Small intestine (tissue), 7 donors: ENCODE results near the gene ZNF511. TPM values are rescaled to one million over a fixed set of nuclear protein-coding genes. Genes with fewer than 3 reads are reported as not detected.
A peak's percentile ranks its signal among the peaks of the same experiment; 100 is the strongest.

Experiments used
- DNase-seq, 2 donors: peaks; one replicate each; pipeline versions ENCODE4 v3.0.0 to v3.0.0-alpha.2; 2013
- FAIRE-seq: peaks from 2 replicates; lab custom pipeline; 2012; peaks lifted over from hg19 to GRCh38; lab: Jason Lieb, UNC
- H3K27ac ChIP-seq, 3 donors: one replicate each; pipeline ENCODE4 v1.5.1; 2013; ENCODE audit warnings: low read length in 2 of 3, mild to moderate bottlenecking in 2 of 3, control low read depth in 1 of 3, inconsistent platforms in 1 of 3, low read depth in 1 of 3, moderate library complexity in 1 of 3
- H3K27me3 ChIP-seq, 3 donors: one replicate each; pipeline ENCODE4 v1.6.1; 2013; ENCODE audit warnings: low read length in 3 of 3, inconsistent platforms in 1 of 3; ENCODE audit not compliant: control insufficient read depth in 3 of 3, insufficient read depth in 3 of 3
- H3K36me3 ChIP-seq, 3 donors: one replicate each; pipeline ENCODE4 v1.6.1; 2013; ENCODE audit warnings: low read length in 3 of 3, inconsistent platforms in 1 of 3, low read depth in 1 of 3, mild to moderate bottlenecking in 1 of 3, moderate library complexity in 1 of 3; ENCODE audit not compliant: control insufficient read depth in 3 of 3, insufficient read depth in 2 of 3
- H3K4me1 ChIP-seq, 3 donors: one replicate each; pipeline ENCODE4 v1.6.1; 2013; ENCODE audit warnings: low read length in 2 of 3, inconsistent platforms in 1 of 3, low read depth in 1 of 3, mild to moderate bottlenecking in 1 of 3, moderate library complexity in 1 of 3; ENCODE audit not compliant: control insufficient read depth in 3 of 3, insufficient read depth in 2 of 3
- H3K4me3 ChIP-seq, 3 donors: one replicate each; pipeline ENCODE4 v1.5.1; 2013; ENCODE audit warnings: low read length in 3 of 3, control low read depth in 1 of 3, inconsistent platforms in 1 of 3, low read depth in 1 of 3, mild to moderate bottlenecking in 1 of 3, moderate library complexity in 1 of 3
- H3K9me3 ChIP-seq, 2 donors: one replicate each; pipeline ENCODE4 v1.6.1; 2013; ENCODE audit warnings: low read depth in 1 of 2, low read length in 1 of 2; ENCODE audit not compliant: control insufficient read depth in 2 of 2, insufficient read depth in 1 of 2
- WGBS, 3 donors: extraction: QIAGEN DNeasy Blood & Tissue Kit; methylation state at CpG; one replicate each; pipeline ENCODE4 v1.1.7; 2013; 5-methylcytosine and 5-hydroxymethylcytosine counted together
- polyA plus RNA-seq, 4 donors: library from polyadenylated mRNA; stranded (reverse) in 3 of 4; unstranded in 1 of 4; fragments of 200-250 nt in 3 of 4; fragments of 120-200 nt in 1 of 4; gene quantifications; one replicate each; pipeline versions ENCODE4 v1.2.1 to v1.2.3, GENCODE V29; 2013
- donor health status: healthy with polysubstance abuse.
- donor health status: control.
- donor health status: control.
- donor health status: Bipolar disorder and iron deficiency.
- donor health status: healthy.

Gene ZNF511
- polyA plus RNA-seq, 4 donors, result 21.8 to 61.5 (median 48.8) TPM

DNA sequence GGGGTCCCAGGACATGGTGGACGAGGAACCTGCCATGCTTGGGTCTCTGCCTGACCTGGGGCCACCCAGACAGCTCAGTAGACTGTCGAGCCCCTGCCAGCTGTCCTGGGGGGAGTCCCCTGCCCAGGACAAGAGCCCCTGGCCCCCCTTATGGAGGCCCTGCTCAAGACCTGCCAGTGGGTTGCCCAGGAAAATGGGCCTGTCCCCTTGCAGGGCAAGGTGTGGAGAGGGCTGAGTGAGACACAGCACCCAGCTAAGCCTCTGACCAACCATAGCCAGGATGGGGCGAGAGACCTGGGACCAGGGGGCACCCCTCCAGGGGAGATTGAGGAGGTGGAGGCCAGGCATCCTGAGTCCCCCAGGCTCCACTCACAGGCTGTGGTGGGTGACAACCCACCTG is 47.3 kb downstream of the ZNF511 start:
- Histone ChIP-seq H3K4me1 (peaks cover 4 to 33% (median 13%) of the 10 kb centered on the region in 3 donors), H3K9me3 (peaks cover 0 to 7% of the 10 kb centered on the region in 2 donors), H3K27me3 (no peaks in the 10 kb centered on the region), H3K4me3 (peak overlapping the region in 2 of 3 donors; percentile 62 to 90), H3K36me3 (peaks cover 0 to 54% (median 2%) of the 10 kb centered on the region in 3 donors), H3K27ac (no peak overlapping the region)
- WGBS, 3 donors, result 94 to 97% (median 96%) methylated on average over 3 of the region's 3 CpGs
- FAIRE-seq, result no peak
- DNase-seq, result no peak

DNA sequence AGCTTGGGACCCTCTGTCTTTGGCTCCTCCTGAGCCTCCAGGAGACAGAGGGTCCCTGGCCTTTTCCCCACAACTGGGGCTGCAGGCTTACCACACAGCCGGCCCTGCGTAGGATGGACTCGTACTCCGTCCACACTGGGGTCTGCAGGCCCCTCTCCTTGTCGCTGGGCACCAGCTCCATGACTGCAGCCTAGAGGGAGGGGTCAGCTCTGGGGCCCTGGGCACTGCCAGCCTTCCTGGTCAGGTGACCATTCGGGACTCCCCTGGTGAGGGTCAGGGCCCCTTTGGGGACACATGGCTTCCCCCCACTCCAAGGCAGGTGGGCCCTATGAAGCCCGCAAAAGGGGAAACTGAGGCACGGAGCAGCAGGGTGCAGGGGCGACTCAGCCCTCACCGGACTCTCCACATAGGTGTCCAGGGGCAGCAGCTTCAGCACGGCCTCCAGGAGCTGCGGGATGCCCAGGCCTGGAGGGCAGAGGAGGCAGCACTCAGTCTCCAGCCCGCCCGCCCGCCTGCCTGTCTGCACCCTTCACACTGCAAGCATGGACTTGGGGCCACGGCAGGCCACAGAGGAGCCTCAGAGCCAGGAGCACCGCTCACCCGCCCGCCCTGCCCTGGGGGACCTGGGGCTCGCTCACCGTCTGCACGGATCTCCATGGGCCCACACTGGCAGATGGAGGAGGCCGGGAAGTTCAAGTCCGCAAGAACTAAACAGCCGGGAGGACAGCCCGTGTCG is 48.0 kb downstream of the ZNF511 start:
- DNase-seq (no peak), FAIRE-seq (no peak)
- Histone ChIP-seq H3K4me1 (peaks cover 4 to 34% (median 13%) of the 10 kb centered on the region in 3 donors), H3K9me3 (peaks cover 0 to 12% of the 10 kb centered on the region in 2 donors), H3K4me3 (peak overlapping the region; percentile 22 to 90 (median 62)), H3K27me3 (no peaks in the 10 kb centered on the region), H3K36me3 (peaks cover 0 to 53% (median 2%) of the 10 kb centered on the region in 3 donors), H3K27ac (peak overlapping the region in 2 of 3 donors; percentile 85 to 87)
- 28 to 44% (median 36%) methylated on average over 24 to 27 of the region's 27 CpGs for WGBS, 3 donors

DNA sequence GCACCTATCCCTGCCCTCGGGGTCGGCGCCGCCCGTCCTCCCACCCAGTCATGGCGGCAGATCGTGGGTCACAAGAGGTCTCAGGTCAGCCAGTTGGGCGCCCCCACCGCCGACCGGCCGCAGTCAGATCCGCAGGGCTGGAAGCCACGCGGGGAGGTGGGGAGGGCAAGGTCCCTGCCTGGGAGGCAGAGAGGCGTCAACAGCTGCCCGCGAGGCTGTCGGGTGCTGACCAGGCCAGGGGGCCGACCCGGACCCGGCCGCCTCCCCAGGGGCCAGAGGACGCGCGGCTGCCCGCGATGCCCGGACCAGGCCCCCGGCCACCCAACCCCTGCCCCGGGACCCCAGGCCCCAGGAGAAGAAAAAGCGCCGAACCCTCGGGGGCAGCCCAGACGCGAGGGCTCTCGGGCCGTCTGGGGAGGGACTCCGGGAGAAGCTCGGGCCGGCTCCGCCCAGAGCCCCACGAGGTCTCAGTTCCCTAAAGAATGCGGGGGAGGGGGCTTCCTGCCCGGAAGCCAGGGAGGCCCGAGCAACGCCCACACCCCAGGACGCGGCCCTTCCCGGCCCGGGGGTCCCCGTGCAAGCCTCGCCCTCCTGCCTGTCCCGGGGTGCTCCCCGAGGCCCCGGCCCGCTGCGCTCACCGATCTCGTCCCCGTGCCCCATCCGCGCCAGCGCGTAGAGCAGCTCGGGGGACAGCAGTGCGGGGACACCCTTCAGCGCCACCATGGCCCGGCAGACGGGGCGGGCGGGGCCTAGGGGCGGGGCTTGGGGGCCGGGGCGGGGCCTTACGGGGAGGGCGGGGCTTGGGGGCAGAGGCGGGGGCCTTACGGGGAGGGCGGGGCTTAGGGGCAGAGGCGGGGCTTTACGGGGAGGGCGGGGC is 48.8 kb downstream of the ZNF511 start, which contains the start of gene FUOM:
Gene FUOM, minus strand, starts transcription at position 735 of the 877 bp plus-strand sequence. Its CDS starts 12 bp downstream, at position 723.
- H3K4me3 ChIP-seq, result peak within 1 kb of the TSS; percentile 32 to 90 (median 62)
- DNase-seq (peak; percentile 67 to 72), FAIRE-seq (no peak)

DNA sequence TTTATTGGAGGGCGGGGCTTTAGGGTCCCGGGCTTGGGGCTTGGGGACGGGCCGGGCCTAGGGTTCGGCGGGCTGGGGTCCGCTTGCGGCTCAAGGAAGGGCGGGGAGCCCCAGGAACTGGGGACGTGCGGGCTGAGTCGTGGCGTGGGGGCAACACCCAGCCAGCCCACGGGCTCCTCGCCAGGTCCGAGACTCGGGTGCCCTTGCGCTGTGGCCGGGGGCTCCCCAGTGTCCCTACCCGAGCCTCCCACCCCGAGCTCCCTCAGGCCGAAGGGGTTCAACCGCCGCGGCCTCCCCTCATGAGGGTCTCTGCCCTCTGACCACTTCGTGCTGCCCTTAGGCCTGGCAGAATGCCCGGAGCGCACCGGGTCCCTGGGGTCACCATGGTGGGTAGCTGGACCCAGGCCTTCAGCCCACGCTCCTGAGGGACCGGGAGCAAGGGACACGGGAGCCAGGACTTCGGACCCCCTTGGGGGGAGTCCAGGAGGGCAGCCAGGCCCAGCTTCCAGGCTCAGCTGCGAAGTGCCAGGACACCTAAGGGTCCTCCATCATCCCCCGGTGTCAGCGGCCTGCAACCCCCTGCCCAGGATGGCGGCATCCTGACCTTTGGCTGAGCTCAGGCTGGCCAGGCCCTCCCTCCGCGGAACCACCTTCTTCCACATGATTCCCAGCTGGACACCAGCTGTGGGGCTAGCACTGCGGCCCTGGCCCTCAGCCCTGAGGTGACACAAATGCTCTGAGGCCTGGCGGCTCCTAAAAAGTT is 49.6 kb downstream of the ZNF511 start:
- H3K9me3 ChIP-seq, result peaks cover 0 to 12% of the 10 kb centered on the region in 2 donors
- FAIRE-seq (no peak), DNase-seq (no peak)
- H3K4me3 ChIP-seq, result no peak overlapping the region
- WGBS, 3 donors, result 81 to 89% (median 85%) methylated on average over 28 to 41 of the region's 41 CpGs
- H3K27me3 ChIP-seq, result no peaks in the 10 kb centered on the region
- H3K4me1 ChIP-seq, result peaks cover 4 to 34% (median 13%) of the 10 kb centered on the region in 3 donors
- peaks cover 2 to 53% (median 4%) of the 10 kb centered on the region in 3 donors for H3K36me3 ChIP-seq
- peak overlapping the region; percentile 41 to 83 (median 43) for H3K27ac ChIP-seq

More for the DNA sequence above, 48.8 kb downstream of the ZNF511 start, which contains the start of gene FUOM:
- Histone ChIP-seq H3K27ac (peak within 1 kb of the TSS; percentile 67 to 87 (median 85)), H3K36me3 (peaks cover 0 to 53% (median 2%) of the 10 kb centered on the region in 3 donors), H3K27me3 (no peaks in the 10 kb centered on the region), H3K4me1 (peaks cover 4 to 34% (median 13%) of the 10 kb centered on the region in 3 donors), H3K9me3 (peaks cover 0 to 12% of the 10 kb centered on the region in 2 donors)
- WGBS, 3 donors, result 0 to 1% (median 0%) methylated on average over 56 to 83 of the region's 83 CpGs

DNA sequence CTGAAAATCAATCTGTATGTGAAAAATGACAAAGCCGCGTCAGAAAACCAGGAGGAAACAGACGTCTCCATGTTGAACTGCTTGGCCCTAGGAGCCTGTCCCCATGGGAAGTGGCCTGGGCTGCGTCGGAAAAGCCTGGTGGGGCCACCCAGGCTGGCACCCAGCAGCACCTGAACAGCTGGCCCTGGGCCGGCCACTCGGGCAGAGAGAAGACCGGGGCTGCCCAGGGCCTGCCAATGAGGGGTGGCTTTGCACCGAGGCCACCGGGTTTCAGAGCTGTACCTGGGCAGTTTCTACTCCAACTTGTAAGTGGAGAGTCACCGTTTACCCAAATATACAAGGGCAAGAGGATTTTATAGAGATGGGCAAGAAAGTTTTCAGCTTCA is 50.2 kb downstream of the ZNF511 start:
- H3K4me3 ChIP-seq, result no peak overlapping the region
- no peaks in the 10 kb centered on the region for H3K27me3 ChIP-seq
- DNase-seq, result peak in 1 of 2 donors; percentile 30
- WGBS, 3 donors, result 67 to 76% (median 69%) methylated on average over 11 of the region's 11 CpGs
- peaks cover 0 to 12% of the 10 kb centered on the region in 2 donors for H3K9me3 ChIP-seq
- H3K27ac ChIP-seq, result peak overlapping the region; percentile 41 to 83 (median 43)
- H3K4me1 ChIP-seq, result peaks cover 4 to 34% (median 13%) of the 10 kb centered on the region in 3 donors
- no peak for FAIRE-seq
- H3K36me3 ChIP-seq, result peaks cover 2 to 55% (median 4%) of the 10 kb centered on the region in 3 donors

DNA sequence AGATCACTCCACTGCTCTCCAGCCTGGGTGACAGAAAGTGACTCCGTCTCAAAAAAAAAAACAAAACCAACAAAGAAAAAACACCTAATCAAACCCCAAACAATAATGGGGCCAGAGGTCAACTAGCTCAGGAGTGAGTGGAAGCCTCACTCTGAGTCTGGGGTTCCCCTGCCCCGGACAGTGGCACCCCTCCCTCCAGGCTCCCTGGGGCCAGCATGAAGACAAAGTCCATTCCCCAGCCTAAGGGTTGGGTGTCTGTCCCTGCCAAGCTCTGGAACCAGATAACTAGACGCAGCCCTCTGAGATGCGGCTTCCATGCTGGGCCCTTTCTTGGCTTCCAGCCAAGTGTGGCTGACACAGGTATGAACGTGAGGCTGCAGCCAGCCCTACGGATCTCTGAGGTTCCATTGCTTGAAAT is 50.8 kb downstream of the ZNF511 start:
- DNase-seq, result peak; percentile 96 to 98
- no peak overlapping the region for H3K4me3 ChIP-seq
- 10 to 42% (median 18%) methylated on average over 6 of the region's 6 CpGs for WGBS, 3 donors
- peak overlapping the region; percentile 41 to 83 (median 43) for H3K27ac ChIP-seq
- no peaks in the 10 kb centered on the region for H3K27me3 ChIP-seq
- peaks cover 2 to 53% (median 4%) of the 10 kb centered on the region in 3 donors for H3K36me3 ChIP-seq
- peaks cover 0 to 12% of the 10 kb centered on the region in 2 donors for H3K9me3 ChIP-seq
- FAIRE-seq, result no peak
- H3K4me1 ChIP-seq, result peaks cover 4 to 34% (median 13%) of the 10 kb centered on the region in 3 donors

DNA sequence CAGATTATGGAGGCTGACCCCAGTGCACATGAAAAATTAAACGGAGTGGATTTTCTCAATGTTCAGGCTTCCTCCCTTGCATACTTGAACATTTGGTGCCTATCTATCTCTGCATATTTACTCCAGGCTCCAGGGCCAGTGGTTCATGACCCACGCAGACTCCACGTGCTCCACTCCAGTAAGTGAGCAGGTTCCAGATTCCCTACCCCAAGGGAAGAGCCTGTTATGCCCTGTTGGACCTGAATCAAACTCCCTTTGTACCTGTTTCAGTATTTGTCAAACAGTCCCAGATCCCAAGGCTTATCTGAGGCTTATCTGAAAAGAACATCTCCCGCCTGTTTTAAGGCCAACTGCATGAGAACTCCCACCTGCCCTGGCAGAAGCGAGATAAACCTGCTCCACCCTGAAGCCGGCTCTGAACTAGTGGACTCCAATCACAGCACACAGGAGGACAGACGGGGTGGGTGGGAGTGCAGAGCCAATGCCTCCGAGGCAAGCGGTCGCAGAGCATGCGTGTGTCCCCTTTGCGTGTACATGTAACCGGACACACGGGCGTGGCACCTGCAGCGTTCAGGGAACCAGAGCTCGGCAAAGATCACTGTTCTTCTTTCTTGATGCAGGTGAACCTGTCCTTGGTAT is 51.4 kb downstream of the ZNF511 start:
- Histone ChIP-seq H3K9me3 (peaks cover 0 to 12% of the 10 kb centered on the region in 2 donors), H3K27me3 (no peaks in the 10 kb centered on the region), H3K4me1 (peaks cover 4 to 36% (median 13%) of the 10 kb centered on the region in 3 donors), H3K27ac (peak overlapping the region; percentile 43 to 83 (median 65)), H3K4me3 (no peak overlapping the region), H3K36me3 (peaks cover 4 to 53% (median 4%) of the 10 kb centered on the region in 3 donors)
- 18 to 62% (median 44%) methylated on average over 17 of the region's 17 CpGs for WGBS, 3 donors
- DNase-seq (peak in 1 of 2 donors; percentile 78), FAIRE-seq (no peak)
